ENCODE data around the gene ST6GALNAC3.

- TF ChIP-seq REST (IDR thresholded peaks at IDR 0.05; ENCODE audit: low read depth) (no peak), POLR2A (IDR thresholded peaks at IDR 0.05; ENCODE audit: borderline replicate concordance, extremely low read depth, insufficient read depth, insufficient read length) (no peak), EZH2 (IDR thresholded peaks at IDR 0.05) (no peak), CBX3 (IDR thresholded peaks at IDR 0.05; ENCODE audit: low read depth) (no peak), POLR2AphosphoS5 (IDR thresholded peaks at IDR 0.05; ENCODE audit: low read depth, low read length) (no peak), SP1 (IDR thresholded peaks at IDR 0.05; ENCODE audit: low read depth) (no peak), TCF7L2 (IDR thresholded peaks at IDR 0.05; ENCODE audit: borderline replicate concordance, extremely low read depth, insufficient read depth, insufficient read length) (no peak), EGR1 (IDR thresholded peaks at IDR 0.05; ENCODE audit: low read depth) (no peak), RAD21 (IDR thresholded peaks at IDR 0.05; ENCODE audit: low read depth) (no peak), ATF3 (IDR thresholded peaks at IDR 0.05) (no peak), YY1 (IDR thresholded peaks at IDR 0.05; ENCODE audit: extremely low read depth, insufficient replicate concordance, low read depth, low read length) (no peak)
- TF ChIP-seq, protein P1, sequence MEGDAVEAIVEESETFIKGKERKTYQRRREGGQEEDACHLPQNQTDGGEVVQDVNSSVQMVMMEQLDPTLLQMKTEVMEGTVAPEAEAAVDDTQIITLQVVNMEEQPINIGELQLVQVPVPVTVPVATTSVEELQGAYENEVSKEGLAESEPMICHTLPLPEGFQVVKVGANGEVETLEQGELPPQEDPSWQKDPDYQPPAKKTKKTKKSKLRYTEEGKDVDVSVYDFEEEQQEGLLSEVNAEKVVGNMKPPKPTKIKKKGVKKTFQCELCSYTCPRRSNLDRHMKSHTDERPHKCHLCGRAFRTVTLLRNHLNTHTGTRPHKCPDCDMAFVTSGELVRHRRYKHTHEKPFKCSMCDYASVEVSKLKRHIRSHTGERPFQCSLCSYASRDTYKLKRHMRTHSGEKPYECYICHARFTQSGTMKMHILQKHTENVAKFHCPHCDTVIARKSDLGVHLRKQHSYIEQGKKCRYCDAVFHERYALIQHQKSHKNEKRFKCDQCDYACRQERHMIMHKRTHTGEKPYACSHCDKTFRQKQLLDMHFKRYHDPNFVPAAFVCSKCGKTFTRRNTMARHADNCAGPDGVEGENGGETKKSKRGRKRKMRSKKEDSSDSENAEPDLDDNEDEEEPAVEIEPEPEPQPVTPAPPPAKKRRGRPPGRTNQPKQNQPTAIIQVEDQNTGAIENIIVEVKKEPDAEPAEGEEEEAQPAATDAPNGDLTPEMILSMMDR (IDR thresholded peaks at IDR 0.05 in 2 of 3, conservative IDR thresholded peaks at IDR 0.05 in 1 of 3; ENCODE audit: borderline replicate concordance in 1 of 3, insufficient read depth in 1 of 3, low read depth in 2 of 3, low read length in 2 of 3) = no peak
These were observed 156.3 kb downstream of the ST6GALNAC3 start for GRCh38 chr1:76230842-76231281.

Measured in HCT116 (cell line).